Dedifferentiated amniotic fluid mesenchymal stem cell (primary cell): ENCODE data around the gene SYT11.
"Not testable (repeated sequence)": the region's sequence is repeated elsewhere in the genome, so short reads cannot be mapped to it uniquely, and the experiment has no call there.

ENCODE experiments used
- DNase-seq: peaks from one replicate; pipeline ENCODE4 v3.0.0-alpha.2; 2016; ENCODE audit errors: extremely low spot score

SYT11 gene

DNA sequence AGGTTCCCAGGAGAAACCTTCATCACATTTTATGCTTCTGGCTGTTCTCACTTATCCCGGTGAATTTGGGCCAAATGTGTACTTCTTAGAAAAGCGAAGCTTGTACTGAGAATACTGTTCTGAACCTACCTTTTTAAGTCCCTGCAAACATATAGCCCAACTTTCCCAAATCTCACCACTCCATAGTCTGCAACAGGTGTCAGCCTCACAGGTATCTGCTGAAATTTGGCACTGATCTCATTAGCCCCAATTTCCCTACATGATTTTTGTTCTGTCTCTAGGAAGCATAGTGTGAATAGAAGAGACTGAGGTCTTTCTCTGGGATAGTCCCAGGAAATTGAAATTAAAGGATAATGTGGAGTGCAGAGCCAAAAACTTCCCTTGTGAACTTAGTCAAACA is 40.3 kb downstream of the SYT11 start:
- no peak for DNase-seq

DNA sequence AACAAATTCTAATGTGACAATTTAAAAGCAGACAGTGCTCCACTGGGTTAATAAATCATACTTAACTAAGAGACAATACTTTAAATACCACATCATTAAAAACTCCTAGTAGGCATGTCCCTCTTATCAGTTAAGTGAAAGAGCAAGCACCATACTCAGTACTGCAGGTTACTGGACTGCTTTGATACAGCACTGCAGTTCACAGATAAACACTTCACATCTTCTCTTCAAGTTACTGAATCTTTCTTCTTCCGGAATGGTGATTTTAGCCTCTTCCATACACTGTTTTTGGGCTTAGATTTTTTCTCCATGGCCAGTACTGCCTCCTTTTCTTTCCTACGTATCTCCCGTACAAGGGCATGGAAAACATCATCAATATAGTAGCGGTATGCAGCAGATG is 40.8 kb downstream of the SYT11 start:
- DNase-seq, result no peak

DNA sequence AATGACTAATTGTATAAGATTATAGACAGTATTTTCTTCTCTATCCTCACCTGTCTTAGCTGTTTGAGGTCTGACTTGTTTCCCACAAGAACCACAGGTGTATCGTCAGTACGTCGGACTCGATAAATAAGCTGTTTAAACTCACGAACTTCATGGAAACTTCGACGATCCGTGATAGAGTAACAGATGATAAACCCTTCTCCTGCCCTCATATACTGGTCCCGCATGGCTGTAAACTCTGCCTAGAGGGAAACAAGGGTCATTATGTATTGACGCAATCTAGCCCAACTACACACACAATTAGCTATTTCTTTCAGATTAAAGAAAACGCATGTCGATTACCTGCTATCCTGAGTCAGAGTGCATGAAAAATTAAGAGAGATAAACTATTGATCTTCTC is 44.9 kb downstream of the SYT11 start:
- DNase-seq, result no peak

DNA sequence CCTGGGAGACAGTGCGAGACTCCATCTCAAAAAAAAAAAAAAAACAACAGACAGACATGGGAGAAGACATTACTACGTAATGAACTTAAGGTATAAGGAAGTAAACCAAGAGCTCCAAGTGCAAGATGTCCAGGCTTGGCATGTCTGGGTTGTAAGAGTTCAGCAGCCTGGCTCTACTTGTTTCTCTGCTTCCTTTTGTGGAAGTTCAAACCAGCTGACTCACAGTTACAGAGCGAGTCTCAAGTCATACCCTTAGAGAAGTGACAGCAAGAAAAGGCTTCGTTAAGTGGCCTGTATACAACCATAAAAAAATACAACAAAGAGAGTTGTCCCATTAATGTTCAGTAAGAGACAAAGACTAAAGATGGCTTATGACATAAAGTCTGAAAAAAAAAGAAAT is 50.5 kb downstream of the SYT11 start:
- no peak for DNase-seq

DNA sequence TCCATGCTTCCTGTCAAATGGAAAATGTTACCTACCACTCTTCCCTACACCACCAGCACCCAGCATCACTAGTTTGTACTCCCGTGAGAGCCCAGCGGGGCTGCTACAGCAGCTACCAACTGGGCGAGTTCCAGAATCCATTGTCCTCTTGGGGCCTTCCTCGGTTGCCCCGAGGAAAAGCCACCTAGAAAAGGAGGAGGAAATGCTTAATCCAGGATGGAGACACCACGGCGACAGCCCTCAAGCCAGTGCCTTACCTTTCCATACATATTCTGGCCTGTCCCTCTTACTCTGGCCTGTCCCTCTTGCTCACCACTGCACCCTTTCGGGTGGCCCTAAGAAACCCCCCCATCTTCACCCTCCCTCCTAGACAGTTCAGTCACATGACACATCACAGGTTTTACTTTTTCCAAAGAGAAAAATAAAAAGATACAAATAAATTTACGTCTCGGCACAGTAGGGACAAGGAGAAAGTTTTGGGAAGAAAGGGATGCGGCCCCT is 51.3 kb downstream of the SYT11 start:
- no peak for DNase-seq

DNA sequence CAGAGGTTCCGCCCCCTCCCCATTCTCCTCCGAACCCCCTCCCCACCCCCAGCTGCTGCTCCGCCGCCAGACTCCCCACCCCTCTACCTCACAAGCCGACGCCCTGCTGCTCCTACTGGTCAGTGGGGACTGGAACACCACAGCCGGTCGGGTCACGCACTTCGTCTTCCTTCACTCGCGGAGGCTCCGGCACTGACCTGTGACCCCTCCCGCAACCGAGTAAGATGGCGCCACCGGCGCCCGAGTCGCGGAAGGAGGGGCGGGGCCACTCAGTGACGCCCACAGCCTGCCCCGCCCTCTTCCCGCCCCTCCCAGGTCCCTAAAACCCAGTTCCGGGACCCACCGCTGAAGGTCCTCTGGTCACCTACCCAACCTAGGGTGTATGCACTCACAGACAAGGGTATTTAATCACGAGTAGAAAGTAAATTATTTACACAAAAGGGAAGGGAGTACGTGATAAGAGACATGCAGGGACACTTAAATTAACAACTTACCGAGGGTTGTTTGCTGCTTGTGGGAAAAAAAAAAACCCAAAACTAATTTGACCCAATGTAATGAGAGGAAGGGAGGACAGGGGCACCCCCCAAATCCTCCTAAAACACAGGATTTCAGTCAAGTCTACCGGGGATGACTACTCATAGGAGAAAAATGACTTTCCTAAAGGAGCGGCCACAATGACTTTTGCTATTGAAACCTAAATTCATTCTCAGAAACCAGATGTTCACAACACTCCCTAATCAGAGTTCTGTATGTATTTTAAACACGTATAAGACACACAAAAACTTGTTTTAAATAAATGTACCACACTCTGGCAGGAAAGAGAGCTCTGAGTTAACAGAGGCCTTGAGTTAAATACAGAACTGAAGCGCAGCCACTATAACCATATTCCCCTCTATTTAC is 52.0 kb downstream of the SYT11 start, which contains the start of gene RIT1:
Gene RIT1, minus strand, starts transcription at position 194 of the 900 bp plus-strand sequence. CDS start 588 bp downstream, outside the sequence.
- DNase-seq, result peak; percentile 68

DNA sequence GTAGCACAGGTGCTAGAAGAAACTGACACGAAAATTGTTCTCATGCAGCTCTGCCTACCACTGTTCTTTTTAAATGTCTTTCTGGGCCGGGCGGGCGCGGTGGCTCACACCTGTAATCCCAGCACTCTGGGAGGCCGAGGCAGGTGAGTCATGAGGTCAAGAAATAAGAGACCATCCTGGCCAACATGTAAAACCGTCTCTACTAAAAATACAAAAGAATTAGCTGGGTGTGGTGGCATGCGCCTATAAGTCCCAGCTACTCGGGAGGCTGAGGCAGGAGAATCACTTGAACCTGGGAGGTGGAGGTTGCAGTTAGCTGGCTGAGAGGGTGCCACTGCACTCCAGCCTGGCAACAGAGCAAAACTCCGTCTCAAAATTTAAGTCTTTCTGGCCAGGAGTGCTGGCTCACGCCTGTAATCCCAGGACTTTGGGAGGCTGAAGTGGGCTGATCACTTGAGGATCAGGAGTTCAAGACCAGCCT is 52.7 kb downstream of the SYT11 start:
- DNase-seq, result no peak

DNA sequence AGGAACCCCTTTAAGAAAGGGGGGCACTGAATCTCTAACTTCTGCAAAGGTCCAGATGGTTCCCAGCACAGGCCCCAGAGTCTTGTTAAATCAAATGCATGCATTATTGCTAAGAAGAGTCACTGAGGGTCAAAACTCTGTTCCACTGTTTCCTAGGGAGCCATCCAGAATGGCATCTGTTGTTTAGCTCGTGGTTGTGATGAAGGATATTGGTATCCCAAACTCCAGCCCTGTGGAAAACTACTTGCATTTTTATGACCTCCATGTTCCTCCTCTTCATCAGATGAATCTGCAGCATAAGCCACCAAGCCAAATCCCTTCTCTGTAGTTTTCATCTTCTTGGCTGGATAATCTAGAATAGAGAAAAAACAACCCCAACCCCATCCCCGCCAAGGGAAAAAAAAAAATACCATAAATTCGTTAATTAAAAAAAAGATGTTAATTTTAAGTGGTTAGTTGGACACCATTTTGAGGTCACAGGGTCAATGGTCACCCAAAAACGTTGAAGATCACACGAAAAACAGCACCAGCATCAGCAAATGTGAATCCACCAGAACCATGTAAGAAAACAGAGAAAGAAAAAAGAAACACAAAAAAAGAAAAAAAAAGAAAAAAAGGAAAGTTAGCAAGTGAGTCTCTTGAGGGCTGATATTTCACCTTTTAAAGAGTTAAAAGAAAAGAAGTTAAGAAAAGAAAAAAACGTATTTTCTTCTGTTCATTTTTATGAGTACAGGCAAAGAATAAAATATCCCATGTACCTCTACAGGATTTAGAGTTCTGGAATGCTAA is 54.8 kb downstream of the SYT11 start:
- DNase-seq, result no peak

DNA sequence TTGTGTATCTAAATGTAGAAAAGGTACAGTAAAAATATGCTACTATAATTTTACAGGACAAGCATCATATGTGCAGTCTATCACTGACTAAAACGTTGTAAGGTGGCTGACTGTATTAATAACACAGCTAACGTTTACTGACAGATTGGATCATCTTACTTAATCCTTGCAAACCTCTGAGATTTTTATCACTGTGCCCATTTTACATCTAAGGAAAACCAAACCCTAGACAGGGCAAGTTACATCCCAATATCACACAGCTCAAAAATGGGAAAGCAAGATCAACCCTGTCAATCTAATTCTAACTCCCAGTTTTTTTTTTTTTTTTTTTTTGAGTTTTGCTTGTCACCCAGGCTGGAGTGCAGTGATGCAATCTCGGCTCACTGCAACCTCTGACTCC is 59.3 kb downstream of the SYT11 start:
- DNase-seq, result no peak

DNA sequence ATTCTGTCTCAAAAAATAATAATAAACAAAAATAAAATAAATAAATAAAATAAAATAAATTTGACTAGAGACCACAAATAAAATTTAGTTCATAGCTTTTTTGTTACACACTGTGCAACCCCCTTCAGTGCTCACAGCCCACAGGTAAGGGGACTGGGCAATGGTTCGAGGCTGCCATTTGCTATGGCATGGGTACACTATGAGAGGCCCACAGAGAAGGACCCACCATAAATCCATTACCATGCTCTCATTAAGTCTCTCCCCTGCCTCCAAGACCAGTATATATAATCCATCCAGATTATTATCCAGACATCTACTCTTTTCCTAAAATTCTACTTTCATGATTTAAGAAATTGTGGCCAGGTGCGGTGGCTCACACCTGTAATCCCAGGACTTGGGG is 60.4 kb downstream of the SYT11 start:
- DNase-seq, result no peak

DNA sequence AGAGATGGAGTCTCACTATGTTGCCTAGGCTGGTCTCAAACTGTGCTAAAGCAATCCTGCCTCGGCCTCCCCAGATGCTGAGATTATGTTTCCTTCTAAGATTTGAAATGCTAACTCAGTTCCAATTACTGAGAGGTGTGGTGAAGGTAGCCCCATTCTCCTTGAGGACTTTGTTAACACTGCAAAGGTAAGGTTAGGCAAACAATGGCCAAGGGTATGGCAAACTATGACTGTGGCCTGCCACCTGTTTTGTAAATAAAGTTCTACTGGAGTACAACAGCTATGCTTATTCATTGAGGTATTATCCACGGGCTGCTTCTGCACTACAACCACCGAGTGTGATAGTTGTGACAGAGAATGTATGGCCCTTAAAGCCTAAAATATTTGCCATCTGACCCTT is 61.4 kb downstream of the SYT11 start:
- no peak for DNase-seq

DNA sequence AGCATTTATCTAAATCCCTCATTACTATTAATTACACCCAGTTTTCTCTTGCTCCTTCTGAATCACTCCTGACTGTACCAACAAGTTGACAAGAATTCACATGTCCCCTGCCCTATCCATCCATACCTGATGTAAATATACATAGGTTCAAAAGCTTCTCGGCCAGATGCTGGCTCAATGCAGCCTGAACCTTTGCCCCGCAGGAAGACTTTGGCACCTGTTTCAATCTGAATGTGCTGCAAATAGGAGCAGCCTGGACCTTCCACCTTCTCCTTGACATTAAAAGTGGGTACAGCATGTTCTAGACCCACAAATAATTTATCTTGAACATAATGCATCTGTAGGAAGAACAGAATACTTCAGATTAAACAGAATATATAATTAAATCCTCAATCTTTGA is 66.1 kb downstream of the SYT11 start:
- no peak for DNase-seq

DNA sequence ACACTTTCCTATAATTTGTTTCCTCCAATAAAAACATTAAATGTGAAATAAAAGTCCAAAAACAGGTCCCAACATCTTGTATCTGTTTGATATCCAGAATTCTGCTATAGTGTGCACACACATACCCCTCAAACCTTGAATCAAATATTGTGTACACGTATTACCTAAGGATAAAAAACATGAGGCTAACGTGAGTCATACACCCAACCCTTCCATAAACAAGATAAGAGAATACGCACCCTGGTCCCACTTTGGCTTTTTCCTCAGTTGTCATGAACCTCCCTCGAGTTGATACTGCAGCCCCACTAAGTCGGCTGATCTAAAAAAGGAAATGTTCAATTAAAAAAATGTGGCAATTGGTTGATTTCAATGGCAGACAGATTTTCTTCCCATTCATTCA is 69.7 kb downstream of the SYT11 start:
- no peak for DNase-seq

DNA sequence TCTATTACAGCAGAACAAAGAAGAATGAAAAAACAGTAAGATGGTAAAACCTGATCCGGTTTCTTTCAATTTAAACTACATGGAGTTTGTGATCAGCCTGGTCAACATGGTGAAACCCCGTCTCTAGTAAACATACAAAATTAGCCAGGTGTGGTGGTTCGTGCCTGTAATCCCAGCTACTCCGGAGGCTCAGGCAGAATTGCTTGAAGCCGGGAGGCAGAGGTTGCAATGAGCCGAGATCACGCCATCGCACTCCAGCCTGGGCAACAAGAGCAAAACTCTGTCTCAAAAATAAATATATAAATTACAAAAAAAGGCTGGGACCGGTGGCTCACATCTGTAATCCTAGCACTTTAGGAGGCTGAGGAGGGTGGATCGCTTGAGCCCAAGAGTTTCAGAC is 71.4 kb downstream of the SYT11 start:
- DNase-seq, result not testable (repeated sequence)

DNA sequence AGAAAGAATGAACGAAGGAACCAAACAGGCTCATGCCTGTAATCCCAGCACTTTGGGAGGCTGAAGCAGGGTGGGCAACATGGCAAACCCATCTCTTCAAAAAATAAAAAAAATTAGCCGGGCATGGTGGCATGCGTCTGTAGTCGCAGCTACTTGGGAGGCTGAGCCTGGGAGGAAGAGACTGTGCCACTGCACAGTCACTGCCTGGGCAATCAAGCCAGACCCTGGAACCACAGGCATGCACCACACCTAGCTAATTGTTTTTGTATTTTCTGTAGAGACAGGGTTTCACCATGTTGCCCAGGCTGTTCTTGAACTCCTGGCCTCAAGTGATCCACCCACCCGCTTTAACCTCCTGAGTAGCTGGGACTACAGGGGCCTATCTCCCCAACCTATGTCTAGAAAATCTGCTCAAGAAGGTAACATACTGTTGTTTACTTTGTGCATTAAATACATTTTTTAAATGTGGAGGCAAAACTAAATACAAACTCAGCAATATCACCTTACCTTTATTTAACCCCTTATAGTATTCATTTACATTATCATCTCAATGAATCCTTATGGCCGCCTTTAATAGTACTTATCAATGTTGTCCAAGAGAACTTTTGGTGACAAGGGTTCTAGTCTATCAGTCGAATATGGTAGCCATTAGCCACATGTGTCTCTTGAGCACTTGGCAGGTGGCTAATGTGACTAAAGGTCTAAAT is 72.1 kb downstream of the SYT11 start:
- no peak for DNase-seq

DNA sequence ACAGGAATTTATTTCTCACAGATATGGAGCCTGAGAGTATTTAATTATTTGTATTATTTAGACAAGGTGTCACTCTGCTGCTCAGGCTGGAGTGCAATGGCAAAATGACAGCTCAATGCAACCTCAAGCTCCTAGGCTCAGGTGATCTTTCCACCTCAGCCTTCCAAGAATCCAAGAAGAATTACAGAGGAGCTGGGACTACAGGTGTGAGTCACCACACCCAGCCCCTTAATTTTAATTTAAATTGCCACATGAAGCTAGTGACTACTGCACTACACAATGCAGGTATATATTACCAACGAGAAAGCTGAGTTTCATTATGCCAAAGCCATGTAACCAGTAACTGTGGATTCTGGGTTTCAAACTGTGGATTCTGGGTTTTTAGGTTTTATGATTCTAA is 72.7 kb downstream of the SYT11 start:
- no peak for DNase-seq

DNA sequence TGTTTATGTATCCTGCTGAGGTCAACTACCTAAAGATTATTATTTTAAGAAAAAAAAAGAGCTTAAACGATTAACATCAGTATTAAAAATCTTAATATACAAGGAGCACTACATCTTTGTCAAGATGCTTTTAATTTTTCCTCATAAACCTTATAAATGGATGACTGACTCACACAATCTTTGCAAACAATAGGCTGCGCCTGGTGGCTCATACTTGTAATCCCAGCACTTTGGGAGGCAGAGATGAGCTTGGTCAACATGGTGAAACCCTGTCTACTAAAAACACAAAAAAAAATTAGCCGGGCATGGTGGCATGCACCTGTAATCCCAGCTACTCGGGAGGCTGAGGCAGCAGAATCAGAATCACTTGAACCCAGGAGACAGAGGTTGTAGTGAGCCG is 73.1 kb downstream of the SYT11 start:
- DNase-seq, result no peak

DNA sequence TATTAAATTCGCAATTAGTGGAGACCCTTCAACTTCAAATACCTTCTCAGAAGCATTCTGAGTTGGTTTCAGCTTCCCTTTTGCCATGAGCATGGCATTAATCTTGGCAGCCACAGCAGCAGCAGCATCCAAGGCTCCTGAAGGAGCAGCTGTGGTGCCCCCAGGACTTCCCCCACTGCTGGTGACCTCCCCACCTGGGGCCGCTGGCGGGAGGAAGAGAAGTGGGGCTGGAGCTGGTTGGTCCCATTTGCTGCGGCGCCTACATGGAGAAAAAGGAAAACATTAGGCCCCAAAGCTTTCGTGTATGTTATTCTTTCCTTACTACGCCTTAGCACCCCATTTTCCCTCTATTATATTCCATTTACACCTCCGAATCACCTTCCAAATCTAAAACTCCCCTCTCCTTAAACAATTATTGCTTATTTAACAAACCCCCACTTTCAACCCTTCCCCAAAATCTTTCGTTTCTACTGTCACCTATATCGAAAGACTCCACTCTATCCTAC is 74.3 kb downstream of the SYT11 start:
- no peak for DNase-seq

DNA sequence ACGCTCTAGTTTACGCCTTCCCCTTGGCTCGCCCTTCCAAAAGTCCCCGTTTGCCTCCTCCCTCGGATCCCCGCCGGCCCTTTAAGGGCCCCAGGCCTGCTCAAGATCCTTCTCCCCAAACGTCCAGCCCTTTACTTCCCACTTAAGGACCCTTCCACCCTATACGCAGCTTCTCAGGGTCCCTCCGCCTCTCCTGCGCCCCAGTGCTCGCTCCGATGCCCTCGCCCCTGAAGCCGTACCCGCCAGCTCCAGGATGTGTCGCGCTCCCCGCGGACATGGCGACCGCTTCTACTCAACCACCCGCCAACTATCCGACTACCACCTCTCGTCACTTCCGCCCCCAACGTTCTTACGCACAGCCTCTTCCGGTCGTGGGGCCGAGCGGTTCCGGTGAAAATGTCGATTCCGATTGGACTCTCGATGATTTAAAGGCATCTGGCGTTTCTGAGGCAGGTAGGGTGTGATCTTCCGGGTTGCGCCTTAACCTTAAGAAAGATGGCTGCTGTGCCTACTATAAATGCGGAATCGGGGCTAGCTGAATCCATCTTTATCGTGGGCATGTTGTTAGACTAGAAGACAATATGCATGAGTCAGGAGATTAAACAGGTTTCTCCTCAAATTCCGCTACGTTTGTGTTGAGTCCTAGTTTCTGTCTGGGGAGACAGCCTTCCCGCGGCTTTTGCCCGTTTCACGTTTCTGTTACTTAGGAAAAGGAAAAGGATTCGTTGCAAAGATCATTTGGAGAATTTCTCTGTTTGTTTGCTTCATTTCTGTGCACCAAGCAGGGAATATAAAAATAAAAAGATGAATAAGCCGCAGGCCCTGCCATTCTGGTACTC is 74.9 kb downstream of the SYT11 start, which contains the start of gene KHDC4:
Gene KHDC4, minus strand, starts transcription at position 317 of the 839 bp plus-strand sequence. Its CDS starts 40 bp downstream, at position 277.
- peak; percentile 98 for DNase-seq
